GM18951 (cell line): ENCODE data around the gene INTS1.

Source experiments
- POLR2A ChIP-seq: IDR thresholded peaks from 4 replicates; pipeline ENCODE4 v1.6.1; 2011; ENCODE audit warnings: mild to moderate bottlenecking; ENCODE audit not compliant: insufficient read length, insufficient read depth; ENCODE audit errors: extremely low read depth
- in situ Hi-C: fragments of 300-500 bp; cut with MboI; formaldehyde crosslinking; loops from one replicate; pipeline ENCODE4 v1.12.0; 2022; ENCODE audit warnings: low sequenced_read_pairs, mixed read lengths, inconsistent platforms; ENCODE audit not compliant: unreplicated experiment

Gene INTS1

GRCh38 chr7:1503816-1504775, at the start of gene INTS1:
INTS1 (minus strand) TSS chr7:1504389; CDS start chr7:1503960, 429 bp downstream.
- peak; percentile 82 for TF ChIP-seq POLR2A
- in situ Hi-C loops, result no loop called here

GRCh38 chr7:1553512-1554210, 49.5 kb upstream of the INTS1 start:
- TF ChIP-seq POLR2A, result no peak
- in situ Hi-C loops, result no loop called here

- in situ Hi-C loops, result no loop called here
- TF ChIP-seq POLR2A, result no peak
Measured at GRCh38 chr7:1552200-1552599, 48.0 kb upstream of the INTS1 start.

GRCh38 chr7:1550846-1551155, 46.6 kb upstream of the INTS1 start:
- in situ Hi-C loops, result no loop called here
- TF ChIP-seq POLR2A, result no peak

- in situ Hi-C loops, result no loop called here
- TF ChIP-seq POLR2A, result no peak
Measured at GRCh38 chr7:1550005-1550845, 46.0 kb upstream of the INTS1 start.

GRCh38 chr7:1549357-1550004, 45.3 kb upstream of the INTS1 start:
- in situ Hi-C loops, result no loop called here
- TF ChIP-seq POLR2A, result no peak

- no peak for TF ChIP-seq POLR2A
- in situ Hi-C loops, result no loop called here
Measured at GRCh38 chr7:1548944-1549343, 44.8 kb upstream of the INTS1 start.

- TF ChIP-seq POLR2A, result no peak
- in situ Hi-C loops, result no loop called here
Measured at GRCh38 chr7:1548438-1548831, 44.2 kb upstream of the INTS1 start.

- TF ChIP-seq POLR2A, result no peak
- in situ Hi-C loops, result no loop called here
Measured at GRCh38 chr7:1547777-1548437, 43.7 kb upstream of the INTS1 start.

- in situ Hi-C loops, result no loop called here
- TF ChIP-seq POLR2A, result no peak
Measured at GRCh38 chr7:1546909-1547776, 43.0 kb upstream of the INTS1 start.

GRCh38 chr7:1546274-1546908, 42.2 kb upstream of the INTS1 start:
- in situ Hi-C loops, result no loop called here
- TF ChIP-seq POLR2A, result no peak
